Endothelial cell of umbilical vein (primary cell): Measurements from ENCODE around the gene DLST. TPM values are rescaled to one million over a fixed set of nuclear protein-coding genes. Genes with fewer than 3 reads are reported as not detected.
A peak's percentile ranks its signal among the peaks of the same experiment; 100 is the strongest.

Experiments used
- BruUV-seq: library from RNA; stranded (reverse); fragments of 400-500 nt; replicated peaks from 2 replicates; lab custom pipeline; 2021; lab: Mats Ljungman, UMichigan
- CTCF ChIA-PET: fragments of 300-600, 350-600 bp; sonication (Branson Sonifier 250); formaldehyde crosslinking; loops from one replicate; lab custom pipeline; 2021; ENCODE audit warnings: antibody characterized with exemption, inconsistent platforms; lab: Charles Lee
- POLR2A ChIA-PET: fragments of 300-600, 350-600 bp; sonication (Branson Sonifier 250); formaldehyde crosslinking; loops from one replicate; lab custom pipeline; 2021; ENCODE audit warnings: antibody characterized with exemption, inconsistent platforms; lab: Charles Lee
- DNase-seq: peaks from one replicate; pipeline ENCODE4 v3.0.0-alpha.2; 2011; ENCODE audit warnings: low read depth, low spot score
- FAIRE-seq: peaks from 2 replicates; lab custom pipeline; 2011; peaks lifted over from hg19 to GRCh38; lab: Jason Lieb, UNC
- H2AFZ ChIP-seq: 2 replicates; pipeline ENCODE4 v1.6.0; 2012; ENCODE audit warnings: low read depth, low read length, control low read depth, inconsistent platforms
- H3K27ac ChIP-seq: 2 replicates; pipeline ENCODE4 v1.5.1; 2011; ENCODE audit warnings: low read depth, mild to moderate bottlenecking, control low read depth, low read length, moderate library complexity; ENCODE audit not compliant: insufficient read depth
- H3K27me3 ChIP-seq, 2 experiments: 2 replicates each; pipeline versions ENCODE4 v1.6.0 to v1.6.1; 2011; ENCODE audit warnings: low read length in 2 of 2, mixed read lengths in 1 of 2; ENCODE audit not compliant: control insufficient read depth in 2 of 2, insufficient read depth in 2 of 2
- H3K36me3 ChIP-seq, 2 experiments: 2 replicates in 1 of 2; 3 replicates in 1 of 2; pipeline ENCODE4 v1.5.1; 2011; ENCODE audit warnings: low read length in 2 of 2, mild to moderate bottlenecking in 1 of 2, moderate library complexity in 1 of 2; ENCODE audit not compliant: control insufficient read depth in 2 of 2, insufficient read depth in 2 of 2; ENCODE audit errors: extremely low read depth in 1 of 2
- H3K4me1 ChIP-seq: 3 replicates; pipeline ENCODE4 v1.5.1; 2011; ENCODE audit warnings: mild to moderate bottlenecking, low read length; ENCODE audit not compliant: control insufficient read depth, insufficient read depth; ENCODE audit errors: extremely low read depth
- H3K4me2 ChIP-seq: 2 replicates; pipeline ENCODE4 v1.6.1; 2011; ENCODE audit warnings: low read length, control low read depth, mixed read lengths; ENCODE audit not compliant: insufficient read depth
- H3K4me3 ChIP-seq, 3 experiments: fragments of 200-600 bp in 1 of 3; sonication (generic), shearing (Covaris generic) in 1 of 3; replicated peaks in 1 of 3; 2 replicates each; pipeline ENCODE4 v1.5.1; 2011 to 2016; ENCODE audit warnings: control low read depth in 3 of 3, low read length in 3 of 3, mild to moderate bottlenecking in 2 of 3, inconsistent platforms in 1 of 3, low read depth in 1 of 3, moderate library complexity in 1 of 3; ENCODE audit not compliant: insufficient read depth in 1 of 3
- H3K79me2 ChIP-seq: 2 replicates; pipeline ENCODE4 v1.6.0; 2012; ENCODE audit warnings: low read length, inconsistent platforms; ENCODE audit not compliant: control insufficient read depth, insufficient read depth
- H3K9ac ChIP-seq: replicated peaks from 2 replicates; pipeline ENCODE3; 2011; ENCODE audit warnings: low read length, control low read depth; ENCODE audit not compliant: insufficient read depth; ENCODE audit errors: extremely low read depth
- H3K9me1 ChIP-seq: replicated peaks from 3 replicates; pipeline ENCODE4 v1.6.0; 2011; ENCODE audit warnings: mild to moderate bottlenecking, low read length; ENCODE audit not compliant: control insufficient read depth, insufficient read depth; ENCODE audit errors: extremely low read depth
- H3K9me3 ChIP-seq: replicated peaks from 2 replicates; pipeline ENCODE4 v1.5.1; 2012; ENCODE audit warnings: low read length, inconsistent platforms; ENCODE audit not compliant: control insufficient read depth, insufficient read depth
- H4K20me1 ChIP-seq: replicated peaks from 2 replicates; pipeline ENCODE3; 2011; ENCODE audit warnings: mild to moderate bottlenecking, low read length; ENCODE audit not compliant: control insufficient read depth, insufficient read depth; ENCODE audit errors: extremely low read depth
- CTCF ChIP-seq, 2 donors: IDR thresholded peaks; 1 replicate in 1 of 2; 2 replicates in 1 of 2; pipeline ENCODE4 v1.5.1; 2011; ENCODE audit warnings: low read length in 2 of 2, mild to moderate bottlenecking in 2 of 2, moderate library complexity in 2 of 2, control low read depth in 1 of 2, inconsistent platforms in 1 of 2, low read depth in 1 of 2; ENCODE audit not compliant: insufficient read depth in 1 of 2; ENCODE audit errors: extremely low read depth in 1 of 2
- EZH2 ChIP-seq: IDR thresholded peaks from 2 replicates; pipeline ENCODE4 v1.6.1; 2012; ENCODE audit warnings: borderline replicate concordance, low read depth, mild to moderate bottlenecking, moderate library complexity, low read length, inconsistent platforms; ENCODE audit not compliant: severe bottlenecking
- FOS ChIP-seq: IDR thresholded peaks from 2 replicates; pipeline ENCODE4 v1.6.1; 2011; ENCODE audit warnings: mild to moderate bottlenecking, low read length, moderate library complexity, borderline replicate concordance; ENCODE audit not compliant: insufficient read depth
- GATA2 ChIP-seq: IDR thresholded peaks from 2 replicates; pipeline ENCODE4 v1.7.0; 2011; ENCODE audit warnings: low read depth, mild to moderate bottlenecking, moderate library complexity, mixed read lengths, low read length; ENCODE audit not compliant: insufficient read length, insufficient read depth
- JUN ChIP-seq: IDR thresholded peaks from 2 replicates; pipeline ENCODE4 v1.6.1; 2011; ENCODE audit warnings: borderline replicate concordance, low read depth; ENCODE audit not compliant: insufficient read length, insufficient read depth
- MAX ChIP-seq: IDR thresholded peaks from 2 replicates; pipeline ENCODE4 v1.6.1; 2011; ENCODE audit not compliant: insufficient read depth, insufficient read length
- MYC ChIP-seq: IDR thresholded peaks from one replicate; pipeline ENCODE4 v1.6.1; 2011; ENCODE audit warnings: mild to moderate bottlenecking, low read depth, low read length
- POLR2A ChIP-seq: IDR thresholded peaks from 2 replicates; pipeline ENCODE4 v1.6.1; 2012; ENCODE audit warnings: low read depth, mild to moderate bottlenecking, control low read depth, low read length
- POLR2AphosphoS5 ChIP-seq: IDR thresholded peaks from 2 replicates; pipeline ENCODE4 v1.6.1; 2012; ENCODE audit warnings: low read depth, mild to moderate bottlenecking, control low read depth, low read length, moderate library complexity; ENCODE audit not compliant: insufficient read depth
- dilution Hi-C: fragments of 300-500 bp; cut with MboI; formaldehyde crosslinking; loops from one replicate; pipeline ENCODE4 v1.15.0; 2019; ENCODE audit warnings: low sequenced_read_pairs; ENCODE audit not compliant: extremely low pct_ligation_motif_present
- intact Hi-C: fragments of 100-400 bp; cut with micrococcal nuclease; formaldehyde crosslinking; loops from one replicate; pipeline ENCODE4 v1.10.0; 2022
- polyA plus RNA-seq, 4 experiments: library from polyadenylated mRNA; depleted of rRNA in 3 of 4; stranded (reverse) in 3 of 4; unstranded in 1 of 4; fragments of >200 nt; gene quantifications; 2 replicates each; pipeline versions ENCODE4 v1.2.1 to v1.2.3, GENCODE V29; 2011 to 2012; ENCODE audit warnings: missing spikeins in 1 of 4
- total RNA-seq: library from RNA; stranded (reverse); gene quantifications from 2 replicates; pipeline ENCODE4 v1.2.3, GENCODE V29; 2021

Gene DLST
- total and polyA plus RNA-seq, 2 donors (not counting 3 experiments of a cell fraction or from before 2014, with no cell fraction given): 98.4 to 110 TPM

- Histone ChIP-seq H3K4me3 (no peak overlapping the region), H3K36me3 (peaks cover 36 to 45% of the 10 kb centered on the region in 2 experiments), H3K79me2 (peaks cover 25% of the 10 kb centered on the region), H3K9me1 (no peaks in the 10 kb centered on the region), H3K4me2 (no peak overlapping the region), H3K4me1 (peaks cover 8% of the 10 kb centered on the region), H3K9me3 (no peaks in the 10 kb centered on the region), H4K20me1 (no peaks in the 10 kb centered on the region), H3K9ac (no peak overlapping the region), H3K27ac (no peak overlapping the region), H3K27me3 (no peaks in the 10 kb centered on the region), H2AFZ (no peak overlapping the region)
- FAIRE-seq (peak; percentile 37), DNase-seq (no peak)
- BruUV-seq: no TSS peak
- ChIA-PET CTCF (interaction anchor here (4.7 to 5.0 kb wide), 2 partner anchors 14 to 31 kb away, joined by 35 to 41 read pairs; no protein-coding TSS in a partner anchor), POLR2A (no interaction called here)
- dilution Hi-C loops: no loop called here
- TF ChIP-seq JUN (no peak), EZH2 (no peak), POLR2AphosphoS5 (no peak), GATA2 (no peak), MAX (no peak), CTCF (IDR thresholded peaks at IDR 0.05; ENCODE audit: extremely low read depth in 1 of 2, insufficient read depth in 1 of 2, low read depth in 1 of 2, low read length in 2 of 2) (no peak), POLR2A (no peak), FOS (no peak), MYC (no peak)
- intact Hi-C loops: no loop called here
Measured at GRCh38 chr14:74891870-74892269, 10.2 kb downstream of the DLST start.
